Endothelial cell of umbilical vein (primary cell): ENCODE measurements around the gene BCL2L2. TPM values are rescaled to one million over a fixed set of nuclear protein-coding genes. Genes with fewer than 3 reads are reported as not detected.
A peak's percentile ranks its signal among the peaks of the same experiment; 100 is the strongest.

Experiments used
- BruUV-seq: library from RNA; stranded (reverse); fragments of 400-500 nt; replicated peaks from 2 replicates; lab custom pipeline; 2021; lab: Mats Ljungman, UMichigan
- CTCF ChIA-PET: fragments of 300-600, 350-600 bp; sonication (Branson Sonifier 250); formaldehyde crosslinking; loops from one replicate; lab custom pipeline; 2021; ENCODE audit warnings: antibody characterized with exemption, inconsistent platforms; lab: Charles Lee
- POLR2A ChIA-PET: fragments of 300-600, 350-600 bp; sonication (Branson Sonifier 250); formaldehyde crosslinking; loops from one replicate; lab custom pipeline; 2021; ENCODE audit warnings: antibody characterized with exemption, inconsistent platforms; lab: Charles Lee
- DNase-seq: peaks from one replicate; pipeline ENCODE4 v3.0.0-alpha.2; 2011; ENCODE audit warnings: low read depth, low spot score
- FAIRE-seq: peaks from 2 replicates; lab custom pipeline; 2011; peaks lifted over from hg19 to GRCh38; lab: Jason Lieb, UNC
- H2AFZ ChIP-seq: 2 replicates; pipeline ENCODE4 v1.6.0; 2012; ENCODE audit warnings: low read depth, low read length, control low read depth, inconsistent platforms
- H3K27ac ChIP-seq: 2 replicates; pipeline ENCODE4 v1.5.1; 2011; ENCODE audit warnings: low read depth, mild to moderate bottlenecking, control low read depth, low read length, moderate library complexity; ENCODE audit not compliant: insufficient read depth
- H3K27me3 ChIP-seq, 2 experiments: 2 replicates each; pipeline versions ENCODE4 v1.6.0 to v1.6.1; 2011; ENCODE audit warnings: low read length in 2 of 2, mixed read lengths in 1 of 2; ENCODE audit not compliant: control insufficient read depth in 2 of 2, insufficient read depth in 2 of 2
- H3K36me3 ChIP-seq, 2 experiments: 2 replicates in 1 of 2; 3 replicates in 1 of 2; pipeline ENCODE4 v1.5.1; 2011; ENCODE audit warnings: low read length in 2 of 2, mild to moderate bottlenecking in 1 of 2, moderate library complexity in 1 of 2; ENCODE audit not compliant: control insufficient read depth in 2 of 2, insufficient read depth in 2 of 2; ENCODE audit errors: extremely low read depth in 1 of 2
- H3K4me1 ChIP-seq: 3 replicates; pipeline ENCODE4 v1.5.1; 2011; ENCODE audit warnings: mild to moderate bottlenecking, low read length; ENCODE audit not compliant: control insufficient read depth, insufficient read depth; ENCODE audit errors: extremely low read depth
- H3K4me2 ChIP-seq: 2 replicates; pipeline ENCODE4 v1.6.1; 2011; ENCODE audit warnings: low read length, control low read depth, mixed read lengths; ENCODE audit not compliant: insufficient read depth
- H3K4me3 ChIP-seq, 3 experiments: fragments of 200-600 bp in 1 of 3; sonication (generic), shearing (Covaris generic) in 1 of 3; replicated peaks in 1 of 3; 2 replicates each; pipeline ENCODE4 v1.5.1; 2011 to 2016; ENCODE audit warnings: control low read depth in 3 of 3, low read length in 3 of 3, mild to moderate bottlenecking in 2 of 3, inconsistent platforms in 1 of 3, low read depth in 1 of 3, moderate library complexity in 1 of 3; ENCODE audit not compliant: insufficient read depth in 1 of 3
- H3K79me2 ChIP-seq: 2 replicates; pipeline ENCODE4 v1.6.0; 2012; ENCODE audit warnings: low read length, inconsistent platforms; ENCODE audit not compliant: control insufficient read depth, insufficient read depth
- H3K9ac ChIP-seq: replicated peaks from 2 replicates; pipeline ENCODE3; 2011; ENCODE audit warnings: low read length, control low read depth; ENCODE audit not compliant: insufficient read depth; ENCODE audit errors: extremely low read depth
- H3K9me1 ChIP-seq: replicated peaks from 3 replicates; pipeline ENCODE4 v1.6.0; 2011; ENCODE audit warnings: mild to moderate bottlenecking, low read length; ENCODE audit not compliant: control insufficient read depth, insufficient read depth; ENCODE audit errors: extremely low read depth
- H3K9me3 ChIP-seq: replicated peaks from 2 replicates; pipeline ENCODE4 v1.5.1; 2012; ENCODE audit warnings: low read length, inconsistent platforms; ENCODE audit not compliant: control insufficient read depth, insufficient read depth
- H4K20me1 ChIP-seq: replicated peaks from 2 replicates; pipeline ENCODE3; 2011; ENCODE audit warnings: mild to moderate bottlenecking, low read length; ENCODE audit not compliant: control insufficient read depth, insufficient read depth; ENCODE audit errors: extremely low read depth
- CTCF ChIP-seq, 2 donors: IDR thresholded peaks; 1 replicate in 1 of 2; 2 replicates in 1 of 2; pipeline ENCODE4 v1.5.1; 2011; ENCODE audit warnings: low read length in 2 of 2, mild to moderate bottlenecking in 2 of 2, moderate library complexity in 2 of 2, control low read depth in 1 of 2, inconsistent platforms in 1 of 2, low read depth in 1 of 2; ENCODE audit not compliant: insufficient read depth in 1 of 2; ENCODE audit errors: extremely low read depth in 1 of 2
- JUN ChIP-seq: IDR thresholded peaks from 2 replicates; pipeline ENCODE4 v1.6.1; 2011; ENCODE audit warnings: borderline replicate concordance, low read depth; ENCODE audit not compliant: insufficient read length, insufficient read depth
- POLR2A ChIP-seq: IDR thresholded peaks from 2 replicates; pipeline ENCODE4 v1.6.1; 2012; ENCODE audit warnings: low read depth, mild to moderate bottlenecking, control low read depth, low read length
- POLR2AphosphoS5 ChIP-seq: IDR thresholded peaks from 2 replicates; pipeline ENCODE4 v1.6.1; 2012; ENCODE audit warnings: low read depth, mild to moderate bottlenecking, control low read depth, low read length, moderate library complexity; ENCODE audit not compliant: insufficient read depth
- dilution Hi-C: fragments of 300-500 bp; cut with MboI; formaldehyde crosslinking; loops from one replicate; pipeline ENCODE4 v1.15.0; 2019; ENCODE audit warnings: low sequenced_read_pairs; ENCODE audit not compliant: extremely low pct_ligation_motif_present
- intact Hi-C: fragments of 100-400 bp; cut with micrococcal nuclease; formaldehyde crosslinking; loops from one replicate; pipeline ENCODE4 v1.10.0; 2022
- polyA plus RNA-seq, 4 experiments: library from polyadenylated mRNA; depleted of rRNA in 3 of 4; stranded (reverse) in 3 of 4; unstranded in 1 of 4; fragments of >200 nt; gene quantifications; 2 replicates each; pipeline versions ENCODE4 v1.2.1 to v1.2.3, GENCODE V29; 2011 to 2012; ENCODE audit warnings: missing spikeins in 1 of 4
- total RNA-seq: library from RNA; stranded (reverse); gene quantifications from 2 replicates; pipeline ENCODE4 v1.2.3, GENCODE V29; 2021

Gene BCL2L2
- total and polyA plus RNA-seq, 2 donors (not counting 3 experiments of a cell fraction or from before 2014, with no cell fraction given): 19.9 to 24.3 TPM

- H3K4me3 ChIP-seq: no peak overlapping the region
- FAIRE-seq: peak; percentile 87
- DNase-seq: peak; percentile 70
- TF ChIP-seq CTCF (IDR thresholded peaks at IDR 0.05; ENCODE audit: extremely low read depth in 1 of 2, insufficient read depth in 1 of 2, low read depth in 1 of 2, low read length in 2 of 2): peak; percentile 74 to 81
- TF ChIP-seq JUN: no peak
- no peak for TF ChIP-seq POLR2AphosphoS5
- TF ChIP-seq POLR2A: peak; percentile 19
- no peak overlapping the region for H3K9ac ChIP-seq
- POLR2A ChIA-PET: no interaction called here
- H3K9me3 ChIP-seq: no peaks in the 10 kb centered on the region
- peaks cover 6 to 15% of the 10 kb centered on the region in 2 experiments for H3K36me3 ChIP-seq
- H4K20me1 ChIP-seq: no peaks in the 10 kb centered on the region
- H3K27me3 ChIP-seq: no peaks in the 10 kb centered on the region
- H3K27ac ChIP-seq: no peak overlapping the region
- BruUV-seq: no TSS peak
- H3K4me2 ChIP-seq: no peak overlapping the region
- intact Hi-C loops: loop anchor here (1.0 to 2.0 kb wide), 4 partner anchors 52 to 234 kb away; no protein-coding TSS in a partner anchor
- H3K4me1 ChIP-seq: peaks cover 4% of the 10 kb centered on the region
- CTCF ChIA-PET: interaction anchor here (1.0 to 5.0 kb wide), 5 partner anchors 10 to 53 kb away, joined by 4 to 48 read pairs (median 9); no protein-coding TSS in a partner anchor
- no peaks in the 10 kb centered on the region for H3K9me1 ChIP-seq
- dilution Hi-C loops: no loop called here
- peaks cover 9% of the 10 kb centered on the region for H3K79me2 ChIP-seq
- no peak overlapping the region for H2AFZ ChIP-seq
Observed at GRCh38 chr14:23327947-23328744, 21.5 kb downstream of the BCL2L2 start.
